Stimulated activated CD4-positive, alpha-beta T cell treated with anti-CD3 and anti-CD28 coated beads, Interleukin-1b, Interleukin-23, amount 100 ng/mL, for 4 hours (primary cell): ENCODE results near the gene ADAM33.

ENCODE experiments used
- DNase-seq, 2 donors: peaks; one replicate each; pipeline ENCODE4 v3.0.0-alpha.2; 2020; ENCODE audit warnings: low read depth in 2 of 2

Gene ADAM33

DNA sequence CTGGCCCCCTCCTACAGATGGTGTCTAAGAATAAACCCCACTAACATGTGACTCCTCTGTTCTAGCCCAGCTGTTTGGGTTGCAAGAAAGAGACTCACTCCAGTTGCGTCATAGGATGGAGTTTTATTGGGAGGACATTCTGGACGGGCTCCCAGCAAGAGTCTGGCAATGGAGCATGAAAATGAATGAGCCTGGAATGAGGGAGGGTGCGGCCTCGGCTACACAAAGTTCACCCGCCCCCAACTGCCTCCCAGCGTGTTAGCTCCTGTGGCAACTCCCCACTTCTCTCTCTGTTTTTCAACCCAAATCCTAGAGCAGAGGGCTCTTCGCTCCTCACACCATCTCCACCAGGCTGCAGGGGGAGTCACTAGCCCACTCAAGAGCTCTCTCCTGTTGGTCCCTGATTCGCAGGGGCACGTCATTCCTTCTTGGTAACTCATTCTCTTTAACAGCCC, 5.1 kb upstream of the ADAM33 start:
- no peak for DNase-seq

DNA sequence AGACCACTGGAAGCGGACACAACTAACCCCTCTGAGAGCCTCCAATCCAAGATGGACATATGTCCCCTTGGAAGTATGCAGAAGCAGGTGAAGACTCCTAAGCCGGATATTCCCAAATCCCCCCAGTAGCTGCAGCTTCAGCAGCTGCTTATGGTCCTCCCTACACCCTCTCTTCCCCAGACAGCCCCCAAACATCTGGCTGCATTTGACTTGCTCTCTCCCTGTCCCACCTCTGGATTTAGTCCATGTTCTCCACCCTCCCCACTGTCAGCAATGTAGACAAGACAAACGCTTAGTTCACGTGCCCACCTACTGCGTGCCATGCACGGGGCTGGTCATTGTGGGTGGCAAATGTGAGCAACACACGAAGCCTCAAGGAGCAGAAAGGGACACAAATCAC, 4.6 kb upstream of the ADAM33 start:
- DNase-seq = no peak

DNA sequence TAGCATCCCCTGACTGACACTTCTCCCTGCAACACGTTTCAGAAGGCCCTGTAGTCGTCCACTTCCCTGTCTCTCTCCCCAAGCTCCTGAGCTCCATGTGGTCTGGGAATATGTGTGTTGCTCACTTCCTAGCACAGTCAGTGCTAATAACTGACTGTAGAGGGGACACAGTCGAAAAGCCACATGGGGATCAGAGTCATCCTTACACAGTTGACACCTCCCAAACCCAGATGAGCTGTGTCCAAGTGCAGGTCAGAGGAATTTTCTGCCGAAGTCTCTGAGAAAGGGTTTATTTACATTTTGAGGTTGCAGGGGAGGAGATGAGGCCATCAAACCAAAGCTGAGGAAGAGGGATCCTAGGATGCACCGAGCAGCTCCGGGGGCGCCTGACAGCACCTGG, 3.5 kb upstream of the ADAM33 start:
- no peak for DNase-seq

DNA sequence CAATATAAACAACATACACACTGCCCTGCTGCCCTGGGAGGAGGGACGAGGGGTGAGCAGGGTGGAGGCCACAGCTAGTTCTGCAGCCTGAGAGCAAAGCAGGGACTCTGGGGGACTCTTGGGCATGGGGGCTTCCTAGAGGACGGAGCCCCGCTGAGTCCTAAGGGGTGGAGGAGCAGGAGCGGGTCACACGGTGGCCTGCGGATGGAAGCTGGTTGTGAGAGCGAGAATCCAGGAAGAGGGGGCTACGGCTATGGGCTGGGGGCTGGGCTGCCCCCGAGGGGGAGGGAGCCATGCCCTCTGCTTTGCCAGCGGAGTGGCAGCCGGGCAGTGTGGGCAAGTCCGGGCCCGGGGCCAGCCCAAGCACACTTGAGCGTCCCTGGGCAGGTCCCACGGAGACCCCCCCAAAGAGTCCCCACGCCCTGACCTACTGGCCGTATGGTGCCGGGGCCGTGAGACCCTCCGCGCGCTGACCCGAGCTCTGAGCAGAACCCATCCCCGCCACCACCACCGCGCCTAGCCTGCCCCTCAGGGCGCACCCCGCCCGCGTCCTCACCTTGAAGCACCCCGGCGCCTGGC, 369 bp downstream of the ADAM33 start:
- DNase-seq = no peak

DNA sequence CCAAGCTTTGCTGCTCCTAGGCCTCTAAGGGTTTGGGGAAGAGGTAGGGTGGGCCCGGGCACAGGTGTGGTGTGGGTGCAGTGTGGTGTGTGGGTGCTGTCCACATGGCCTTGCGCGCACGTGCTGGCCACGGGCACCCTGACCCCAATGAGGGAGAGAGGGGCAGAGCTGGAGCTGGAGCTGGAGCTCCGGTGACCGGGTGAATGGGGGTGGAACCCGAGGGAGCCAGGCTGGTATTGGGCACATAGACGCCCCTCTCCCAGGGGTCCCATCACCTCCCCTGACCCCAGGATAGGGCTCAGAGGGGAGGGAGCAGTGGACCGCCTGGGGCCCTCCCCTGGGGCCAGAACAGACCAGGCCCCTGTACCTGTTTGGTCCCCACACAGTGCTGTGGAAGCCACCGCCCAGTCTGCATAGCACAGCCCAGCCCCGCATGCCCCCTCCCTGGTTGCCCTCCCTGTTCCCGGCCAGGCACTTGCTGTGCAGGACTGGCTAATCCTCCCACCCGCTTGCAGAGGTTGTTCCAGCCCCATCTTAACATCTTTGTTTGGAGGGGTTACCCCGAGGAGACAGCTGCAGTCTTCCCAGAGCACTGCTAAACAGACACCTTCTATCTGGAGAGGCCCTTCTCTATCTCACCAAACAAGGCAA, 984 bp downstream of the ADAM33 start:
- no peak for DNase-seq

DNA sequence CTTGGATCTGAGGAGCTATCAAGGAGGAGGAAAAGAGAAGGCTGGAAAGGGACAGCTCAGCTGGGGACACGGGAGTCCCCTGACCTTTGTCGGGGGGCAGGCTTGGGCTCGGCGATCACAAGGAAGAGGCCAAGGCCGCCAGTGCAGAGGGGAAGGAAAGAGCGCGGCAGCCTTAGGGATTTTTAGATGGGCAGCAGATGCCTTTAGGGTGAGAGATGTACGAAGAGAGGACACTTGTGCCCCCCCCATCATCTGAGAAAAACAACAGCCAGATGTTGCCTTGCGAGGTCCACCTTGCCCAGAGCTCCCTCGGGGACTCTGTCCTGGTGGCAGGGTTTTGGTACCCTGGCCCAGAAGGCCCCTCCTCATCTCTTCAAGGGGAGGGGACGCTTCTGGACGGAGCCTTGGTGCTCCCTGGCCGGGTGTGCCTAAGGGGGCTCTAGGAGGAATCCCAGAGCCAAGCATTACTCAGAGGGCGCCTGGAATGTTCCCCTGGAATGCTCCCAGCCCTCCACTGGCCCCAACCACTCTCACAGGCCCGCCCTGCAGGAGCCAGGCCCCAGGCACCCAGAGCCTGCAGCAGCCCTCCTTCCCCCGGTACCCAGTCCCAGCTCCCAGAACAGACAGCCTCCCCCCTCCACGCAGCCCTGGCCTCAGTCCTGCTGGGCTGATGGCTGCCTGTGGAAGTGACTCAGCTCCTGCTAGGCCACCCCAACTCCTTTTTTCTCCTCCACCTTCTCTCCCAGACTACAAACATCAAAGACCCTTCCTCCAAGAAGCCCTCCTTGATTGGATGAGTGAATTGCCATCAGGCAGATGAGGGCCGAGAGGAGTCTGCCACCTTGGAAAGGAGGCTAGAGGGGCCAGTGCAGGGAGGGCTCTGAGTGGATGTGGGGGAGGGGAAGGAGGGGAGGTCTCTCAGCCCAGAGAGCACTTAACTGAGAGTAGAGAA, 1.8 kb downstream of the ADAM33 start:
- no peak for DNase-seq

DNA sequence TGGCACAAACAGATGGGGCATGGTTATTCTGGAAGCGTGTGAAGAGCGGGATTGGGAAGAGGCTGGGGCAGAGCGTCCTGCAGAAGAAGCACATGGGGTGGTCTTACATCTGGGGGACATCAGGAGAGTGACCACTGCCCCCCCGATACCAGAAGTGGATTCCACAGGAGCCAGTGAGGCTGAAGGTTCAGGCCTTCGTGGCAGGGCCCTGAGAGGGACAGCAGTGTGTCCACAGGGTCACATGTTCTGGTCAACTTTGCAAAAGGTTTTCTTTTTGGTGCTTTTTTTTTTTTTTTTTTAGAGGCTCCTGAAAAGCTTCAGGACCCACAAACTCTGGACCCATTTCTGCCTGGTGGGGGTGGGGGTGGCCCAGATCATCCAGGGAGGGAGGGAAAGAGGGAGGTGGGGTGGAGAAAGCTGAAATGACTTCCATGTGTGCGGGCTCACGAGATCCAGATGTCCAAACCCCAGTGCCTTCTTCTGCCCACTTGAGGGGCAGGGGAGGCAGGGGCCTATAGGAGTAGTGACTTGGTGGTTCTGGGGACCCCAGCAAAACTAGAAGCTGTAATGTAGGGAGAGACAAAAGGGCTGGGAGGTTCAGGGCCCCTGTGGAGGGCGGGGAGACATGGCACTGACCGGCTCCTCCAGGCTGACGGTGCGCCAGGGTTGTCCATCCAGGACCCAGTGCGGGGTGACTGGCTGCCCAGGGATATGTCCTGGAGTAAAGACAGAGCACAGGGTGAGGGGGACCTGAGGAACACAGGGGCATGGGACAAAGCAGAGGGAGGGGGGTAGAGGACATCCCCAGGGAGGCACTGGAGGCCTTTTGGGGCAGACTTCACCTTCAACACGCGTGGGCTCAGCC, 2.7 kb downstream of the ADAM33 start:
- no peak for DNase-seq

DNA sequence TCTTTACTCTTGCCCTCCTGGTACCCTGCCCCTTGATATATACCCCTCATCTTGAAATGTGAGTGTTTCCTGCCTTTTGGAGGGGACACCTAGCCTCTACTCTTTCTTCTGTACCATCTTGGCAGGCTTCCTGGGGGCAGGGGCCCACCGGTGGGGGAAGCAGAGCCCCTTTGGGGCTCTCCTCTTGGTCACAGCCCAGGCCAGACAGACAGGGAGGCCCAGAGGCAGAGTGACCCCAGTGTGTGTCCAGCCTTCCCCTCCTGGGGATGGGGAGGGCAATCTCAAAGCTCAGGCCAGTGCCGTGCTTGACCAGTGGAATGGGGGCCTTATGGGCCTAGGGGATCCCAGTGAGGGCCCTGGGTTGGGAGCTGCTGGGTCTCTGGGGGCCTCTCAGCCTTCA, 3.6 kb downstream of the ADAM33 start:
- DNase-seq = no peak

DNA sequence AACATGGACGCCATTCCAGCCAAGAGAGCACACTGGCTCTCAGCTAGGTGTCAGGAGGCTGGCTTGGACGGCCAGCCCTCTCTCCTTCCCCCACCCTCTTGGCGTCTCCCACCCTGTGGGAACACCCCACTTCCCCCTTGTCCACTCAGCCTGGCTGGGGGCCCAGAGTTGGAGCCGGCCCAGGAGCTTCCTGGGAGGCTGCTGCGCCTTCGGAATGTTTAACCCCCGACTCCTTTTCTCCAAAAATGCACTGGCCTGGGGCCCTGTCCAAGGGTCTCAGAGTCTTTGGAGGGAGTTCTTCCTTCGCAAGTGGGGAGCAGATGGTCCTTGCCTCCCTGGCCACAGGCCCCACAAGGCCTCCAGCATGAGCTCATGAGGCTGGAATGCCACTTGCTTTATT, 4.1 kb downstream of the ADAM33 start:
- no peak for DNase-seq

DNA sequence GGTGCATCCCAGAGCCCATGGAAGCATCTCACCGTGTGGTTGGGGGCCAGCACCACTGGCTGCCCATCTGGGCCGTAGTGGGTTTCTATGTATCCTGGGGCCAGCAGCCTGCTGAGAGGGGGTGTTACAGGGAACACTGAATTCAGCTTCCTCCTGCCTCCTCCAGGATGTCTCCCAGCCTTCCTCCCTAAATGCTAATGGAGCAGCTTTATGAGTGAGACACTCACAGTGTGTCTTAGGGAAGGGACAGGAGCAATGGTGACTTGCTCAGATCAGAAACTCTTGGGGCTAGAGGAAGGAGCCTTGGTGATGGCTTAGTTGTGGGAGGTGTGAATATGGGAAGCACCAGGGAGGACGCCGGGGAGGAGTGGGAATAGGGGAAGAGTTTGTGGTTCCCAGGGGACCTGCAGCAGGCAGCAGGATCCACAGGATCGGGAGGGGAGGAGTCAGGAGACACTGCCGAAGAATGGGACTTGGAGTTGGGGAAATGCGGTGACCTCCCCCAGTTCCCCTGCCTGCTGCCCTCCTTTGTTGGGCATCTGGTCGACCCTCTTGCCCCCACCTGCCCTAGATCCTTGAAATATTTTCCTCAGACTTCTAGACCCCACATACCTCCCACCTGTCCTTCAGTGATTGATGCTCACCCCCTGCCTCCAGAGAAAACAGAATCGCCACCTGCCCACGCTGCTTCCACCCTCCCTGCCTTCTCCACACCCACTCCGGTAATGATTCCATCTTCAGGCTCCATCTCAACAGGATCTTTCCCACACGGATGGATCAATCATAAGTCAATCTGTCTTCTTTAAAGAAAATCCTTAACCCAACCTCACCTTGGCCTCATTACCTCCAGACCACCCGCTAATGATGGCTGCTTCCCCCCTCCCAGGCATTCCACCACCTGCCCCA, 6.6 kb downstream of the ADAM33 start:
- DNase-seq = no peak

DNA sequence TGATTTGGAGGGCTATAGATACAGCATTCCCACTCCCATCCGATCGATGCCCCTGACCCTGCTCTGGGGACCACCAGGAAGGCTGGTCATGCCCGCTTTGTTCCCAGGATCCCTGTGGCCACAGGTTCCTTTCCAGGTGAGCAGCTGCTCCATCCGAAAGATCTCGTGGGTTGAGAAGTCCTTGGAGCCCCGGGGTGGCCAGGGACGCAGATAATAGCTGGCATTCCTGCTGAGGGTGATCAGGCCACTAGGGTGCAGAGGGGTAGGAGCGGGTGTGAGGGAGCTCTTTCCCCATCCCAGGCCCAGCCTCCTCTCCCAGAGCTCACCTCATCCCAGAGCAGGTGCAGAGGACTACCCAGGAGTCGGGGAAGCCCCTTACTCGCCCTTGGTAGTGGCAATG, 7.4 kb downstream of the ADAM33 start:
- DNase-seq = no peak

DNA sequence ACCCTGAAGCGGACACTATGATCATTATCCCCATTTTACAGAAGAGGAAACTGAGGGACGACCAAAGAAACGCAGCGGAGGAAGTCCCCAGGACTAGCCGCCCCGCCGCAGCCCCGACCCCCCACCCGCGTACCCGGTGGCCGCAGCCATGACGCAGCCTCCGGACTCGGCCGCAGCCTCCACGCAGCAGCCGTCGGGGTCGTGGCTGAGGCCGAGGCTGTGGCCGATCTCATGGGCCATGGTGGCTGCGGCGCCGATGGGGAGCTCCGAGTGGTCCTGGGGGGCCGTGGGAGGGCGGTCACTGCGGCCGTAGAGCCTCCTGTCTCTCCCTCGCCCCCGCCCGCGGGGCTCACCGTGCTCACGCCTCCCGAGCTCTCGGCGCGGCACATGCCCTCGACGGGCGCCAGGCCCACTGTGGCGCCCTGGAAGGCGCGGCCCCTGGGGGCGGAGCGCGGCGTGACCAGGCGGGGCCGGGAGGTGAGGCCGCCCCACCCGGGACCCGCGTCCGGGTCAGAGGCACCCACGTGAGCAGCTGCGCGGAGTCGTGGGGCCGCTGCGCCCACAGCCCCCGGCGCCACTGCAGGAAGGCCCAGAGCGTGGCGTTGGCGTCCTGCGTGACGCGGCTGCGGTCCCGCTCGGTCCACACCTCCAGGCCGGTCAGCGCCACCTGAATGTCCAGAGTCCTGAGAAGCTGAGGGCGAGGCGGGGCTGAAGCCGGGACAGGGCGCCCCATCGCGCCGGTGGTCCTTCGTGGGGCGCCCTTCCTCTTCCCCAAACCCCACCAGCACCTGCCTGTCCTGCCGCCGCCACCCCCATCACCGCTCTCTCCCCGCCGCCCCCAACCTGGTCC, 8.4 kb downstream of the ADAM33 start:
- no peak for DNase-seq

DNA sequence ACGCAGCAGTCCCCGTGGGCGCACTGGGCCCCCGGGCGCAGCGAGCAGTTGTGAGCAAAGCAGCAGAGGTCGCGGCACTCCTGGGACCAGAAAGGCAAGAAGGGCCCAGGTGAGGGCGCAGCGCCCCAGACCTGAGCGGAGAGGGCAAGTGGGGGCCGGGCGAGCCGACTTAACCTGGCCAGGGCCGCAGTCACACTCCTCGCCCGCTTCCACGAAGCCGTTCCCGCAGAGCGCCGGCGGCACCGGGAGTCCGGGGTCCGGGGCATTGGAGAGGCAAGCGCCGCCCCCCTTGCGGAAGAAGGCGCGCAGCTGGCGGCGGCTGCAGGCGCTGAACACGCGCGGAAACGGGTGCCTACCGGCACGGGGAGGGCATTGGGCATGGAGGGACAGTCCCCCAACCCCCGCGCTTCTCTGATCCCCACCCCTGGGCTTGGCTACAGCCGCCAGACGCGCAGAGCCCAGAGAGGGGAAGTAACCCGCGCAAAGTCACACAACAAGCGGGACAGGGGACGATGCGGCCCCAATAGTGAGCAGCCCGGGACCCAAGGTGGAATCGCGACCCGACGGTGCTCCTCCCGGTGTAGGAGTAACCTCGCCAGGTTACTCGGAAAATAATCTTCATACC, 9.2 kb downstream of the ADAM33 start:
- DNase-seq = no peak

DNA sequence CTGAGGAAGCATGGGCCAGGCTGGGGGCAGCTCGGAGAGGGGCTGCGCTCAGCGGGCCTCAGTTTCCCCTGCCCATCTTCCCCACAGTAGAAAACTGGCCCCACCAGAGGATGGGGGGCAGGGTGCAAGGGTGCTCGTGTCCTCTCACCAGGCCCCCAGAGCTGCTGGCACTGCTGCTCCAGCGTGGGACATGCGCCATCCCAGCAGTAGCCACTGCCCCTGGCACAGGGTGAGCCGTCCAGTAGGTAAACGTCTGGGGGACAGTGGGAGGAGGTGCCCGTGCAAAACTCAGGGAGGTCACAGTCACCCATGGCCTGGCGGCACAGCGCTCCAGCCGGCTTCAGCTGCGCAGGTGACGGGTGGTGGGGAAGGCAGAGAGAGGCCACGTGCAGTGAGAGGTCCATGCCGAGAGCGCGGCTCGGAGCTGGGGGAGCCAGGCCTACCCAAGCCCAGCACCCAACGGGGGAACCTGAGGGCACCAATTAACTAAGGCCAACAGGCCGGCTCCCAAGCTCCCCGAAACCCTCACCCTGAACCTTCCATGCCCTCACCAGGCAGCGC, 9.7 kb downstream of the ADAM33 start:
- DNase-seq = no peak

DNA sequence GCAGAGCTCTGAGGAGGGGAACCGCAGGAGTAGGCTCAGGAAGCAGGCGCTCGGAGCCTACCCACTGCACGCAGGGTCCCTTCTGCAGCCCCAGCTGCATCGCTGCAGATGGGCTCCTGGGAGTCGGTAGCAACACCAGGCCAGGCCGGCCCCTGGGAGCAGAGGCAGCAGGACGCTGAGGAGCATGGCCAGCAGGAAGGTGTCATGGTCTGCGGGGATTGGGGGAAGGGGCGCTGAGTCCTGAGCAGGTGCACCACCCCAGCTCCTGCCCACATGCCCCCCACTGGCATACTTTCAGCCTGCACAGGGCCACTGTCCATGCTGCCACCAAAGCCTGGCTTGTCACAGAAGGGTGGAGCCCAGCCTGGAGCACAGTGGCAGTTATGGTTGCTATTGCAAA, 10.9 kb downstream of the ADAM33 start:
- no peak for DNase-seq

DNA sequence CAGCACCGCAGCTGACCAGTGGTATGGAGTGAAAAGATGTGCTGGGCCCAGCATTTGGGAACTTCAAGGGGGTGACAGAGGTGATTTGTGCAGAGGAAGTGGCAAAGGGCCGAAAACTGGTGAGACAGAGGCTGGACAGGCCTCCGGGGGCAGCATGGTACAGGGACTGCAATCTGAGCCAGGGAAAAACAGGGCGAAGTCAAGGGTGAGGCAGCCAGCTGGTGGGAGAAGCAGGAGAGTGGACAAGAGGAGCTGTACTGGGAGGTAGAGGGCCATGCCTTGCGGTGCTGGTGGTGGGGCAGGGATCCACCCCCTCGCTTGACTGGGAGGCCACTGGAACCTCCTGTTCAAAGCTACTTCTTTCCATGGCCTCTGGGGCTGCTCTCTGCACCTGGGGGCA, 11.3 kb downstream of the ADAM33 start:
- no peak for DNase-seq

DNA sequence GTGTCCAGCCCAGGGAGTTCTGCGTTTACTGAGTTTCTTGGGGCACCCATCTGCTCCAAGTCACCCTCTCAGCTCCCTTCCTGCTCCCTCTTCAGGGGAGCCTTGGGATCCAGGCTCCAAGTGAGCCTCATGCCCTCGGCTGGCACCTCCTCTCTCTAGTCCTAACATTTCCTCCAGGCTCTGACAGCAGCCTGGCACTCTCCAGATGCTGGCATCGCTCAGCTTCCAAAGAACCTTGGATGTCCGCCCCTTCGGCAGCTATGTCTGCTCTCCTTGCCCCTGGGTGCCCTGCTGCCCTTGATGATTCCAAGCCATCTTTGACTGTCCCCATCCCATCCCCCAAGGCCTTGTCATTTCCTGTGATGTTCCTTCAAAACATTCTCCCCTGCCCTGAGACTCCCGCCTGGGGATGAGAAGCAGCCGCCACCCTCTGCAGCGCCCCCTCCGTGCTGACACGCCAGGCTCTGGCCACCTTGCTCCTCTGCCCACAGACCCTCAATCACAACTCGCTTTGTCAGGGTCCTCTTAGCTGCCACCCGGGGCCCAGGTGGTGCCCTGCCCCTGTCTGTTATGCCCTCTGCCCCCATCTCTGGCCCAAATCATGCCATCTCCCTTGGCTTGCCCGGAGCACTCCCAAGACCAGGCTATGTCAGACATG, 12.0 kb downstream of the ADAM33 start:
- DNase-seq = no peak

DNA sequence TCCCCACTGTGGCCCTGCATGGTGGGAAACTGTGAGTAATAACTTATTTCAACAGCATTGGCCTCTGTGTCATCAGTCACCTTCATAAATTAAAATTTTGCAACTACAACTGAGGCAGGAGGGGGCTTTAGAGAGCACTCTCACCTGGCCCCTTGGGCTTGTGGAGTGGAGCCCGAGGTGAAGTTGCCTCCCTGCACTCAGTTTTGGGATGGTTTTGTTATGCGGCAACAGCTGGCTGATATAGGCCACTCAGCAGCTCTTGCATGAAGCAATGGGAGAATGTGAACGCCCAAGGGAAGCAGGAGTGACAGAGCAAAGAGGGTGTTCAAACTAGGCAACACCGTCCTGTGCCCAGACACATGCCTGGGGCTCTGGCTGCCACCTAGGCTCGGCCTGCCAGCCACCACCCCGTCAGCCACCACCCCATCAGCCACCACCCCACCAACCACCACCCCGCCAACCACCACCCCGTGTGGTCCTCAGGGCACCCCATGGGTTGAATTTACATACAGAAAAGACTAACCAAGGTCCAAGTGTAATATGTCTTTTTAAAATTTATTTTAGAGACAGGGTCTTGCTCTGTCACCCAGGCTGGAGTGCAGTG, 14.3 kb downstream of the ADAM33 start:
- no peak for DNase-seq
